CD8-positive, alpha-beta memory T cell (primary cell): ENCODE measurements around the gene GPT2. TPM values are rescaled to one million over a fixed set of nuclear protein-coding genes. Genes with fewer than 3 reads are reported as not detected.

ENCODE experiments used
- CTCF ChIA-PET: fragments of 350-600 bp; sonication (Branson Sonifier 250); formaldehyde crosslinking; loops from one replicate; lab custom pipeline; 2021; ENCODE audit warnings: antibody characterized with exemption; lab: Charles Lee
- POLR2A ChIA-PET: fragments of 350-600 bp; sonication (Branson Sonifier 250); formaldehyde crosslinking; loops from one replicate; lab custom pipeline; 2021; ENCODE audit warnings: antibody characterized with exemption; lab: Charles Lee
- DNase-seq, 5 donors: peaks; one replicate each; pipeline versions ENCODE4 v3.0.0 to v3.0.0-alpha.2; 2020 to 2022; ENCODE audit warnings: mixed read lengths in 1 of 5
- H3K27ac ChIP-seq: one replicate; pipeline ENCODE4 v1.7.0; 2013; ENCODE audit warnings: low read depth, mild to moderate bottlenecking, low read length, moderate library complexity
- H3K27me3 ChIP-seq: 2 replicates; pipeline ENCODE4 v1.7.0; 2013; ENCODE audit warnings: low read length, mild to moderate bottlenecking; ENCODE audit not compliant: insufficient read depth, poor library complexity, severe bottlenecking
- H3K36me3 ChIP-seq: 2 replicates; pipeline ENCODE4 v1.7.0; 2013; ENCODE audit warnings: mild to moderate bottlenecking, low read length, moderate library complexity; ENCODE audit not compliant: insufficient read depth
- H3K4me1 ChIP-seq: 2 replicates; pipeline ENCODE4 v1.7.0; 2013; ENCODE audit warnings: mild to moderate bottlenecking, low read length, moderate library complexity; ENCODE audit not compliant: insufficient read depth
- H3K4me3 ChIP-seq: 2 replicates; pipeline ENCODE4 v1.7.0; 2013; ENCODE audit warnings: mild to moderate bottlenecking, low read length
- H3K9me3 ChIP-seq: 2 replicates; pipeline ENCODE4 v1.7.0; 2013; ENCODE audit warnings: mild to moderate bottlenecking, low read length
- H3K27ac Mint-ChIP-seq, 8 donors: one replicate each; pipeline ENCODE4 v1.8.0; 2020 to 2021; ENCODE audit warnings: mixed read lengths in 8 of 8, mild to moderate bottlenecking in 6 of 8, inconsistent platforms in 3 of 8, moderate library complexity in 3 of 8
- H3K27me3 Mint-ChIP-seq, 2 donors: one replicate each; pipeline ENCODE4 v1.8.0; 2020 to 2021; ENCODE audit warnings: mixed read lengths in 2 of 2, mild to moderate bottlenecking in 1 of 2, moderate library complexity in 1 of 2
- H3K36me3 Mint-ChIP-seq, 3 donors: one replicate each; pipeline ENCODE4 v1.8.0; 2020 to 2021; ENCODE audit warnings: mixed read lengths in 3 of 3, inconsistent platforms in 1 of 3, mild to moderate bottlenecking in 1 of 3
- H3K4me1 Mint-ChIP-seq, 3 donors: one replicate each; pipeline ENCODE4 v1.8.0; 2020 to 2021; ENCODE audit warnings: mixed read lengths in 3 of 3, inconsistent platforms in 1 of 3, mild to moderate bottlenecking in 1 of 3
- H3K4me3 Mint-ChIP-seq, 7 donors: one replicate each; pipeline ENCODE4 v1.8.0; 2020 to 2021; ENCODE audit warnings: mixed read lengths in 7 of 7, mild to moderate bottlenecking in 6 of 7, moderate library complexity in 4 of 7, inconsistent platforms in 2 of 7
- H3K9me3 Mint-ChIP-seq, 5 donors: one replicate each; pipeline ENCODE4 v1.8.0; 2020 to 2022; ENCODE audit warnings: mixed read lengths in 5 of 5, mild to moderate bottlenecking in 3 of 5, moderate library complexity in 2 of 5, inconsistent platforms in 1 of 5
- polyA plus RNA-seq: library from polyadenylated mRNA; unstranded; fragments of 300-500 nt; fragmentation: Illumina TruSeq; gene quantifications from one replicate; pipeline ENCODE4 v1.2.3, GENCODE V29; 2021
- total RNA-seq, 2 experiments: library from RNA; stranded (reverse); gene quantifications; one replicate each; pipeline ENCODE4 v1.2.3, GENCODE V29; 2021

The GPT2 gene
- total and polyA plus RNA-seq, 3 experiments from 2014 or later: 0.79 to 16.5 (median 12.5) TPM

DNA sequence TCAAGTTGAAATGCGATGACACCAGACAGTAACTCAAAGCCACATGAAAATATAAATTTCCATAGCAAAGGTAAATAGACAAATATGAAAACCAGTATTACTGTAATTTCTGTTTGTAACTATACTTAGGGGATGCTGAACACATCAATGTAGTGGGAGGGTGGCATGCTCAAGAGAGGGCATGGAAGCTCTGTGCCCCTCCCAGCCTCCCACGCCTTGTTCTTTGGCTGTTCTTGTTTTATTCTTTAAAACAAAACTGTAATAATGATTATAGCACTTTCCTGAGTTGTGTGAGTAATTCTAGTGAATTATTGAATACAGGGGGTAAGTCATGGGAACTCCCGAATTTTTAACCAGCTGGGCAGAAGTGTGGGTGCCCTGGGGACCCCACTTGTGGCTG lies 11.0 kb upstream of the GPT2 start:
- no peak for DNase-seq
- H3K4me3 Mint-ChIP-seq: peak overlapping the region in 1 of 7 donors; percentile 32
- POLR2A ChIA-PET: no interaction called here

DNA sequence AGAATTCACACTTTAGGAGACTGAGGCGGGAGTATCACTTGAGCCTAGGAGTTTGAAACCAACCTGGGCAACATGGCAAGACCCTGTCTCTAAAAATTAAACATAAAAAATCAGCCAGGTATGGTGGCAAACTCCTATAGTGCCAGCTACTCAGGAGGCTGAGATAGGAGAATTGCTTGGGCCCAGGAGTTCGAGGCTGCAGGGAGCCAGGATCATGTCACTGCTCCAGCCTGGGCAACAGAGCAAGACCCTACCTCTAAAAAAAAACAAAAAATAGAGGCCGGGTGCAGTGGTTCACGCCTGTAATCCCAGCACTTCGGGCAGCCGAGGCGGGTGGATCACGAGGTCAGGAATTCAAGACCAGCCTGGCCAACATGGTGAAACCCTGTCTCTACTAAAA lies 8.9 kb upstream of the GPT2 start:
- Histone ChIP-seq H3K36me3 (no peaks in the 10 kb centered on the region), H3K9me3 (no peaks in the 10 kb centered on the region), H3K4me1 (no peaks in the 10 kb centered on the region), H3K4me3 (no peak overlapping the region), H3K27me3 (no peaks in the 10 kb centered on the region), H3K27ac (no peak overlapping the region)
- ChIA-PET CTCF (no interaction called here), POLR2A (interaction anchor here (0.6 kb wide), 1 partner anchor 16 kb away, joined by 3 read pairs; no protein-coding TSS in a partner anchor)
- no peaks in the 10 kb centered on the region for H3K9me3 Mint-ChIP-seq
- peaks cover 0 to 6% of the 10 kb centered on the region in 2 donors for H3K27me3 Mint-ChIP-seq
- no peak overlapping the region for H3K27ac Mint-ChIP-seq
- no peak for DNase-seq
- no peaks in the 10 kb centered on the region for H3K4me1 Mint-ChIP-seq
- no peak overlapping the region for H3K4me3 Mint-ChIP-seq
- no peaks in the 10 kb centered on the region for H3K36me3 Mint-ChIP-seq

More for the DNA sequence above, 11.0 kb upstream of the GPT2 start:
- CTCF ChIA-PET: interaction anchor here (1.4 kb wide), 1 partner anchor 8 kb away, joined by 3 read pairs; no protein-coding TSS in a partner anchor
- Mint-ChIP-seq H3K27ac (no peak overlapping the region), H3K4me1 (no peaks in the 10 kb centered on the region), H3K27me3 (peaks cover 4 to 6% of the 10 kb centered on the region in 2 donors), H3K36me3 (no peaks in the 10 kb centered on the region), H3K9me3 (no peaks in the 10 kb centered on the region)
- H3K36me3 ChIP-seq: no peaks in the 10 kb centered on the region
- no peaks in the 10 kb centered on the region for H3K27me3 ChIP-seq
- H3K27ac ChIP-seq: no peak overlapping the region
- H3K4me3 ChIP-seq: no peak overlapping the region
- no peaks in the 10 kb centered on the region for H3K9me3 ChIP-seq
- no peaks in the 10 kb centered on the region for H3K4me1 ChIP-seq

GRCh38 chr16:46882304-46882939 lies 1.7 kb upstream of the GPT2 start:
- Mint-ChIP-seq H3K9me3 (no peaks in the 10 kb centered on the region), H3K4me1 (peaks cover 7 to 18% (median 10%) of the 10 kb centered on the region in 3 donors), H3K27me3 (peaks cover 0 to 33% of the 10 kb centered on the region in 2 donors), H3K27ac (no peak overlapping the region), H3K36me3 (peaks cover 0 to 4% (median 0%) of the 10 kb centered on the region in 3 donors), H3K4me3 (peak overlapping the region in 6 of 7 donors; percentile 18 to 92 (median 84))
- CTCF ChIA-PET: no interaction called here
- Histone ChIP-seq H3K4me3 (no peak overlapping the region), H3K27ac (no peak overlapping the region), H3K9me3 (no peaks in the 10 kb centered on the region), H3K27me3 (no peaks in the 10 kb centered on the region), H3K36me3 (no peaks in the 10 kb centered on the region), H3K4me1 (peaks cover 6% of the 10 kb centered on the region)
- POLR2A ChIA-PET: no interaction called here
- no peak for DNase-seq

DNA sequence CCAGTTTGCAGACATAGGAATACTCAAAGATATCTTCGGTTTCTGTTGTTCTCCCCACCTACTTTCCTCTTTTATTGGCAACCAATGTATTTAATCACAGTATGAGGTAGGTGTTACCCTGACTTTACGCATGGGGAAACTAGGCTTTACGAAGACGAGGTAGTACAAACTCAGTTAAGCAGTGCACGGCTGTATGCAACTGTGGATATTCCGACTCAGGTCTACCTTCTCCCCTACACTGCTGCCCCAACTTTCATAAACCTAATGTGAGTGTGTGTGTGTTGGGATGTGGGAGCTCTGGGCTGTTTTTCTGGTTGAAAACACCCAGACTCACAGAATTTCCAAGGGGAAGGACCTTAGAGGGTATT lies 1.2 kb upstream of the GPT2 start:
- H3K27ac ChIP-seq: no peak overlapping the region

GRCh38 chr16:46883353-46883689 lies 841 bp upstream of the GPT2 start:
- Histone ChIP-seq H3K9me3 (no peaks in the 10 kb centered on the region), H3K4me3 (peak overlapping the region; percentile 63), H3K36me3 (no peaks in the 10 kb centered on the region), H3K27me3 (no peaks in the 10 kb centered on the region), H3K27ac (peak overlapping the region; percentile 33), H3K4me1 (peaks cover 6% of the 10 kb centered on the region)
- Mint-ChIP-seq H3K36me3 (peaks cover 0 to 4% (median 0%) of the 10 kb centered on the region in 3 donors), H3K9me3 (no peaks in the 10 kb centered on the region), H3K27me3 (peaks cover under 1 to 33% of the 10 kb centered on the region in 2 donors), H3K4me3 (peak overlapping the region; percentile 78 to 93 (median 89)), H3K27ac (peak overlapping the region in 3 of 8 donors; percentile 43 to 61 (median 53)), H3K4me1 (peaks cover 7 to 18% (median 10%) of the 10 kb centered on the region in 3 donors)
- ChIA-PET CTCF (interaction anchor here (1.1 to 2.1 kb wide), 2 partner anchors 27 to 29 kb away, joined by 4 to 7 read pairs; no protein-coding TSS in a partner anchor), POLR2A (interaction anchor here (1.0 kb wide), 1 partner anchor 90 kb away, joined by 3 read pairs; the partner anchor contains the start of gene DNAJA2)
- no peak for DNase-seq

More for the DNA sequence above, 1.2 kb upstream of the GPT2 start:
- peaks cover 6% of the 10 kb centered on the region for H3K4me1 ChIP-seq
- H3K9me3 Mint-ChIP-seq: no peaks in the 10 kb centered on the region
- peak overlapping the region in 1 of 8 donors; percentile 43 for H3K27ac Mint-ChIP-seq
- no peak overlapping the region for H3K4me3 ChIP-seq
- H3K36me3 Mint-ChIP-seq: peaks cover 0 to 4% (median 0%) of the 10 kb centered on the region in 3 donors
- no peaks in the 10 kb centered on the region for H3K9me3 ChIP-seq
- H3K27me3 ChIP-seq: no peaks in the 10 kb centered on the region
- peak overlapping the region; percentile 78 to 93 (median 89) for H3K4me3 Mint-ChIP-seq
- no peak for DNase-seq
- peaks cover 7 to 18% (median 10%) of the 10 kb centered on the region in 3 donors for H3K4me1 Mint-ChIP-seq
- no peaks in the 10 kb centered on the region for H3K36me3 ChIP-seq
- ChIA-PET CTCF (interaction anchor here (2.1 kb wide), 1 partner anchor 29 kb away, joined by 7 read pairs; no protein-coding TSS in a partner anchor), POLR2A (no interaction called here)
- peaks cover 0 to 33% of the 10 kb centered on the region in 2 donors for H3K27me3 Mint-ChIP-seq

DNA sequence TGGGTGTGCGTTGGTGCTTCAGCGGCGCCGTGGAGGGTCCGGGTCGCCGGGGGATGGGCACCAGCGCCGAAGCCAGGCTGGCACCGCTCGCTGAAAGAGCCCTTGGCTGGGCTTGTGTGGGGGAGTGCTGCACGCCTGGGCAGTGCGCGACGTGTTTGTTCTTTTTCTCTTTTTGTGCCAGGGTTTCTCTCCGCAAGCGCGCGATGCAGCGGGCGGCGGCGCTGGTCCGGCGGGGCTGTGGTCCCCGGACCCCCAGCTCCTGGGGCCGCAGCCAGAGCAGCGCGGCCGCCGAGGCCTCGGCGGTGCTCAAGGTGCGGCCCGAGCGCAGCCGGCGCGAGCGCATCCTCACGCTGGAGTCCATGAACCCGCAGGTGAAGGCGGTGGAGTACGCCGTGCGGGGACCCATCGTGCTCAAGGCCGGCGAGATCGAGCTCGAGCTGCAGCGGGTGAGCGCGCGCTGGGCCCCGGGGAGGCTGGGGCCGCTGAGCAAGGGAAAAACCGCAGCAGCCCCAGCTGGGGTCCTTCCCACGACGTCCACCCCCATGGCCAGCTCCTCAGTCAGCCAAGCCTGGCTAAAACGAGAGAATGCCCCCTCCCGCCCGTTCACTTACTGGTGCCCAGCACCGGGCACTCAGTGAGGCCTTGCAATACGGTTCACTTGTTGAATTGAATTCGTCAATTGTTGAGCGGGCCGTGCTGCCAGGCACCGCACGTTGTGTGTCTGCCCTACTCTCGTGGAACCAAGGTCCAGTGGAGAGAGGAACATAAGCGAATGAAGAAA lies 541 bp downstream of the GPT2 start:
- H3K9me3 ChIP-seq: no peaks in the 10 kb centered on the region
- POLR2A ChIA-PET: interaction anchor here (0.8 kb wide), 1 partner anchor 53 kb away, joined by 3 read pairs; the partner anchor contains the start of gene C16orf87
- H3K27me3 ChIP-seq: no peaks in the 10 kb centered on the region
- no peaks in the 10 kb centered on the region for H3K9me3 Mint-ChIP-seq
- peaks cover 0 to 4% (median 0%) of the 10 kb centered on the region in 3 donors for H3K36me3 Mint-ChIP-seq
- H3K4me1 ChIP-seq: peaks cover 6% of the 10 kb centered on the region
- DNase-seq: no peak
- H3K36me3 ChIP-seq: no peaks in the 10 kb centered on the region
- H3K27ac Mint-ChIP-seq: peak overlapping the region in 2 of 8 donors; percentile 54 to 92
- no peak overlapping the region for H3K27ac ChIP-seq
- peak overlapping the region; percentile 63 for H3K4me3 ChIP-seq
- peaks cover 7 to 18% (median 10%) of the 10 kb centered on the region in 3 donors for H3K4me1 Mint-ChIP-seq
- CTCF ChIA-PET: interaction anchor here (1.0 to 2.1 kb wide), 3 partner anchors 24 to 31 kb away, joined by 3 to 7 read pairs (median 4); no protein-coding TSS in a partner anchor
- H3K27me3 Mint-ChIP-seq: peaks cover 2 to 33% of the 10 kb centered on the region in 2 donors
- H3K4me3 Mint-ChIP-seq: peak overlapping the region; percentile 74 to 93 (median 82)

GRCh38 chr16:46885960-46886763 lies 2.0 kb downstream of the GPT2 start:
- CTCF ChIA-PET: no interaction called here
- Histone ChIP-seq H3K4me3 (no peak overlapping the region), H3K4me1 (peaks cover 6% of the 10 kb centered on the region), H3K27me3 (no peaks in the 10 kb centered on the region), H3K9me3 (no peaks in the 10 kb centered on the region), H3K27ac (no peak overlapping the region), H3K36me3 (no peaks in the 10 kb centered on the region)
- Mint-ChIP-seq H3K9me3 (no peaks in the 10 kb centered on the region), H3K36me3 (peaks cover 0 to 4% (median 0%) of the 10 kb centered on the region in 3 donors), H3K27me3 (peaks cover 2 to 29% of the 10 kb centered on the region in 2 donors), H3K4me3 (peak overlapping the region in 5 of 7 donors; percentile 23 to 79 (median 74)), H3K27ac (no peak overlapping the region), H3K4me1 (peaks cover 7 to 18% (median 10%) of the 10 kb centered on the region in 3 donors)
- no peak for DNase-seq
- POLR2A ChIA-PET: no interaction called here
